ENCODE results near the gene ACTR3. TPM values are rescaled to one million over a fixed set of nuclear protein-coding genes. Genes with fewer than 3 reads are reported as not detected.
A peak's percentile ranks its signal among the peaks of the same experiment; 100 is the strongest.

The ACTR3 gene
- total RNA-seq, 1 experiment from 2014 or later = 340 TPM

DNA sequence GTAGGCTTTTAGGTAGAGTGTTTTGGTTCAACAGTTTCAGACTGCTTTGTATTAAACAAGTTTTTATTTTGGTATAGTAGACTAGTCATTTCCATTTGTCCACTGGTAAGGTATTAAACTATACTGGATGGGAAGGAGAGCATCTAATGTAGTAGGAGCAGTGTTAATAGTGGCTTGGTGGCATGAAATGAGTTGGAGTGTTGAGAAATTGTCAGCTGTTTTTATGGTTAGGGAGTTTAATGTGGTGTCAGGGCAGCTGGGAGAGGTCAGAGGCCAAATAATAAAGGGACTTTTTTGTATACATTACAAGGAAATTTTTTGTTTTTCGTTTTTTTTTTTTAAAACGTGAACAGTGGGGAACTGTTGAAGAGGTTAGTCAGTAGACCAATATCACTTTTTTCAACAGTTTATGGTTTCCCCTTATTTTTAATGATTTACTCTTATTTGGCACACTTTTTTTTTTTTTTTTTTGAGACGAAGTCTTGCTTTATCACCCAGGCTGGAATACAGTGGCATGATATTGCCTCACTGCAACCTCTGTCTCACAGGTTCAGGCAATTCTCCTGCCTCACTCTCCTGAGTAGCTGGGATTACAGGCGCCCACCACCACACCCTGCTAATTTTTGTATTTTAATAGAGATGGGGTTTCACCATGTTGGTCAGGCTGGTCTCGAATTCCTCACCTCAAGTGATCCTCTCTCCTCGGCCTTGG, 21.2 kb downstream of the ACTR3 start:
- TF ChIP-seq, protein P1, sequence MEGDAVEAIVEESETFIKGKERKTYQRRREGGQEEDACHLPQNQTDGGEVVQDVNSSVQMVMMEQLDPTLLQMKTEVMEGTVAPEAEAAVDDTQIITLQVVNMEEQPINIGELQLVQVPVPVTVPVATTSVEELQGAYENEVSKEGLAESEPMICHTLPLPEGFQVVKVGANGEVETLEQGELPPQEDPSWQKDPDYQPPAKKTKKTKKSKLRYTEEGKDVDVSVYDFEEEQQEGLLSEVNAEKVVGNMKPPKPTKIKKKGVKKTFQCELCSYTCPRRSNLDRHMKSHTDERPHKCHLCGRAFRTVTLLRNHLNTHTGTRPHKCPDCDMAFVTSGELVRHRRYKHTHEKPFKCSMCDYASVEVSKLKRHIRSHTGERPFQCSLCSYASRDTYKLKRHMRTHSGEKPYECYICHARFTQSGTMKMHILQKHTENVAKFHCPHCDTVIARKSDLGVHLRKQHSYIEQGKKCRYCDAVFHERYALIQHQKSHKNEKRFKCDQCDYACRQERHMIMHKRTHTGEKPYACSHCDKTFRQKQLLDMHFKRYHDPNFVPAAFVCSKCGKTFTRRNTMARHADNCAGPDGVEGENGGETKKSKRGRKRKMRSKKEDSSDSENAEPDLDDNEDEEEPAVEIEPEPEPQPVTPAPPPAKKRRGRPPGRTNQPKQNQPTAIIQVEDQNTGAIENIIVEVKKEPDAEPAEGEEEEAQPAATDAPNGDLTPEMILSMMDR (IDR thresholded peaks at IDR 0.05; ENCODE audit: insufficient read depth in 1 of 2, low read depth in 1 of 2, low read length in 1 of 2, severe bottlenecking in 1 of 2, unreplicated experiment in 1 of 2) = no peak
- Histone ChIP-seq H3K9me3 (no peaks in the 10 kb centered on the region), H3K4me3 (ENCODE audit: low read depth, low read length) (no peak overlapping the region), H3K36me3 (ENCODE audit: control insufficient read depth, insufficient read depth, low read length) (no peaks in the 10 kb centered on the region; the same call in 1 of the 2 replicates), H3K27me3 (replicated peaks; ENCODE audit: control insufficient read depth, insufficient read depth, low read length) (no peaks in the 10 kb centered on the region), H3K4me1 (peaks cover 5% of the 10 kb centered on the region; the same call in 1 of the 2 replicates)
- Mint-ChIP-seq H3K27me3 (ENCODE audit: insufficient read depth, unreplicated experiment) (no peaks in the 10 kb centered on the region), H3K27ac (ENCODE audit: unreplicated experiment) (peak overlapping the region; percentile 33), H3K9me3 (ENCODE audit: unreplicated experiment) (no peaks in the 10 kb centered on the region), H3K36me3 (ENCODE audit: insufficient read depth, unreplicated experiment) (peaks cover 33% of the 10 kb centered on the region), H3K4me3 (ENCODE audit: unreplicated experiment) (no peak overlapping the region), H3K4me1 (ENCODE audit: low read depth, unreplicated experiment) (peaks cover 22% of the 10 kb centered on the region)
- DNase-seq = no peak
- ChIA-PET POLR2A (no interaction called here), CTCF (interaction anchor here (0.6 kb wide), 1 partner anchor 77 kb away, joined by 5 read pairs; no protein-coding TSS in a partner anchor)
- intact Hi-C loops (cut with micrococcal nuclease; ENCODE audit: unreplicated experiment) = no loop called here
- BruUV-seq (replicated peaks) = no TSS peak

DNA sequence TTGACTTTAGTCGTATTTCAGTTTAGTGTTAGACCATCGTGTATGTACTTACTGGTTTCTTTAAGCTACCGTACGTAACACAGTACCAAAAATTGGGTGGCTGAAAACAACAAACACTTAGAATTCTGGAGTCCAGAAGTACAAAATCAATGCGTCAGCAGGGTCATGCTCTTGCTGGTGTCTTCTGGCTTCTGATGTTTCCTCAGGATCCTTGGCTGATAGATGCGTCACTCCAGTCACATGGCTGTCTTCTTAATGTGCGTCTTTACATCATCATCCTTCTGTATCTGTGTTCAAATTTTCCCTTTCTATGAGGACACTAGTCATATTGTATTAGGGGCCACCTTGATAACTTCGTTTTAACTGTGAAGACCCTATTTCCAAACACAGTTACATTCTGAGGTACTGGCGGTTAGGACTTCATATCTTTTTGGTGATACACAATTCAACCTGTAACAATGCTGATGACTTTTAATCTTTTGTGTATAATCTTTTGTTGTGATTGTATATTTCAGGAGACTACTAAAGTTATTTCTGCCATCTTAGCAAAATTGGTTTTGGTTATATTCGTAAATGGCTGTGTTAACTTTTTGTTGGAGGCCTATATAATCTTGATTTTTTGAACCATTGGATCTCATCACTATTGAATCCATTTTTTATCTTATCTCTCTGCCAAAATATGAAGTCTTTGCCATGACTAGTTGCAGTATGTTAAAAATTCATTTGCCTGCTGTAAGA, 25.4 kb downstream of the ACTR3 start:
- H3K4me1 ChIP-seq = no peaks in the 10 kb centered on the region
- Mint-ChIP-seq H3K9me3 (ENCODE audit: unreplicated experiment) (no peaks in the 10 kb centered on the region), H3K36me3 (ENCODE audit: insufficient read depth, unreplicated experiment) (peaks cover 48% of the 10 kb centered on the region), H3K4me1 (ENCODE audit: low read depth, unreplicated experiment) (peaks cover 10% of the 10 kb centered on the region), H3K27ac (ENCODE audit: unreplicated experiment) (no peak overlapping the region), H3K4me3 (ENCODE audit: unreplicated experiment) (no peak overlapping the region), H3K27me3 (ENCODE audit: insufficient read depth, unreplicated experiment) (no peaks in the 10 kb centered on the region)
- H3K27me3 ChIP-seq (replicated peaks; ENCODE audit: control insufficient read depth, insufficient read depth, low read length) = no peaks in the 10 kb centered on the region
- BruUV-seq (replicated peaks) = no TSS peak
- no peak for DNase-seq
- H3K9me3 ChIP-seq = no peaks in the 10 kb centered on the region
- CTCF ChIA-PET = no interaction called here
- no peaks in the 10 kb centered on the region; the same call in 1 of the 2 replicates for H3K36me3 ChIP-seq (ENCODE audit: control insufficient read depth, insufficient read depth, low read length)
- TF ChIP-seq, protein P1 (IDR thresholded peaks at IDR 0.05; ENCODE audit: insufficient read depth in 1 of 2, low read depth in 1 of 2, low read length in 1 of 2, severe bottlenecking in 1 of 2, unreplicated experiment in 1 of 2) = no peak
- H3K4me3 ChIP-seq (ENCODE audit: low read depth, low read length) = no peak overlapping the region
- intact Hi-C loops (cut with micrococcal nuclease; ENCODE audit: unreplicated experiment) = no loop called here
- POLR2A ChIA-PET = no interaction called here

DNA sequence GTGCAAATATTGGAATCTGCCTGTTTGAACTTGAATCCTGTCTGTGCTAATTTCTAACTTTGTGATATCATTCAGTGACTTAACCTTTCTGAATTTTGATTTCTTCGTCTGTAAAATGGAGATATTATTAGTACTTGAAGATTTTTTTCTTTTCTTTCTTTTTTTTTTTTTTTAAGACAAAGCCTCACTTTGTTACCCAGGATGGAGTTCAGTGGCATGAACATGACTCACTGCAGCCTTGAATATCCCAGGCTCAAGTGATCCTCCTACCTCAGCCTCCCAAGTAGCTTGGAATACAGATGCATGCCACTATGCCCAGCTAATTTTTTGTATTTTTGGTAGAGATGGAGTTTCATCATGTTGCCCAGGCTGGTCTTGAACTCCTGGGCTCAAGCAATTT, 28.3 kb downstream of the ACTR3 start:
- Mint-ChIP-seq H3K27me3 (ENCODE audit: insufficient read depth, unreplicated experiment) (no peaks in the 10 kb centered on the region), H3K36me3 (ENCODE audit: insufficient read depth, unreplicated experiment) (peaks cover 36% of the 10 kb centered on the region), H3K4me1 (ENCODE audit: low read depth, unreplicated experiment) (no peaks in the 10 kb centered on the region), H3K4me3 (ENCODE audit: unreplicated experiment) (no peak overlapping the region), H3K9me3 (ENCODE audit: unreplicated experiment) (no peaks in the 10 kb centered on the region), H3K27ac (ENCODE audit: unreplicated experiment) (no peak overlapping the region)
- no peaks in the 10 kb centered on the region for H3K4me1 ChIP-seq
- CTCF ChIA-PET = no interaction called here
- intact Hi-C loops (cut with micrococcal nuclease; ENCODE audit: unreplicated experiment) = no loop called here
- TF ChIP-seq, protein P1 (IDR thresholded peaks at IDR 0.05; ENCODE audit: insufficient read depth in 1 of 2, low read depth in 1 of 2, low read length in 1 of 2, severe bottlenecking in 1 of 2, unreplicated experiment in 1 of 2) = no peak
- H3K27me3 ChIP-seq (replicated peaks; ENCODE audit: control insufficient read depth, insufficient read depth, low read length) = no peaks in the 10 kb centered on the region
- POLR2A ChIA-PET = no interaction called here
- H3K4me3 ChIP-seq (ENCODE audit: low read depth, low read length) = no peak overlapping the region
- DNase-seq = no peak
- no peaks in the 10 kb centered on the region for H3K9me3 ChIP-seq
- H3K36me3 ChIP-seq (ENCODE audit: control insufficient read depth, insufficient read depth, low read length) = no peaks in the 10 kb centered on the region; the same call in 1 of the 2 replicates
- no TSS peak for BruUV-seq (replicated peaks)

All from Caco-2 (cell line).